SK-N-SH (cell line): ENCODE data around the gene KIF18B. TPM values are rescaled to one million over a fixed set of nuclear protein-coding genes. Genes with fewer than 3 reads are reported as not detected.
A peak's percentile ranks its signal among the peaks of the same experiment; 100 is the strongest.

Experiments used
- CTCF ChIA-PET: fragments of 300-600, 350-600 bp; formaldehyde crosslinking; extraction: SDS; loops from one replicate; lab custom pipeline; 2021; lab: Yijun Ruan, JAX
- POLR2A ChIA-PET: fragments of 350-600 bp; sonication (Branson Sonifier 250); formaldehyde crosslinking; extraction: SDS; loops from one replicate; lab custom pipeline; 2020; ENCODE audit warnings: antibody characterized with exemption, inconsistent platforms; lab: Yijun Ruan, JAX
- DNase-seq: peaks from one replicate; pipeline ENCODE4 v3.0.0; 2012
- H2AFZ ChIP-seq: fragments of 200-600 bp; sonication (generic); 2 replicates; pipeline ENCODE4 v1.8.1; 2016; ENCODE audit warnings: antibody characterized with exemption, mild to moderate bottlenecking, low read depth
- H3F3A ChIP-seq: fragments of 200-600 bp; sonication (generic); replicated peaks from 2 replicates; pipeline ENCODE3; 2016; ENCODE audit warnings: antibody characterized with exemption, mild to moderate bottlenecking; ENCODE audit not compliant: insufficient read depth
- H3K27ac ChIP-seq, 2 experiments: fragments of 200-500 bp in 1 of 2; fragments of 200-600 bp in 1 of 2; sonication (Bioruptor generic) in 1 of 2; sonication (generic), shearing (Covaris generic) in 1 of 2; 2 replicates each; pipeline versions ENCODE4 v1.5.1 to v1.6.1; 2014 to 2016; ENCODE audit warnings: low read depth in 2 of 2, inconsistent platforms in 1 of 2, low read length in 1 of 2, mild to moderate bottlenecking in 1 of 2, mixed read lengths in 1 of 2
- H3K27me3 ChIP-seq: fragments of 200-600 bp; sonication (generic), shearing (Covaris generic); 2 replicates; pipeline ENCODE4 v1.6.1; 2016; ENCODE audit warnings: mixed run types; ENCODE audit not compliant: insufficient read depth
- H3K36me3 ChIP-seq, 2 experiments: fragments of 200-500 bp in 1 of 2; fragments of 200-600 bp in 1 of 2; sonication (Bioruptor generic) in 1 of 2; sonication (generic) in 1 of 2; replicated peaks in 1 of 2; 2 replicates each; pipeline versions ENCODE3 to v1.5.1; 2014 to 2016; ENCODE audit warnings: low read length in 1 of 2, mild to moderate bottlenecking in 1 of 2; ENCODE audit not compliant: insufficient read depth in 2 of 2, control insufficient read depth in 1 of 2
- H3K4me1 ChIP-seq, 2 experiments: fragments of 200-500 bp in 1 of 2; fragments of 200-600 bp in 1 of 2; sonication (Bioruptor generic) in 1 of 2; sonication (generic), shearing (Covaris generic) in 1 of 2; 2 replicates each; pipeline versions ENCODE4 v1.5.1 to v1.6.1; 2014 to 2016; ENCODE audit warnings: low read depth in 1 of 2, low read length in 1 of 2, mixed run types in 1 of 2; ENCODE audit not compliant: insufficient read depth in 2 of 2, control insufficient read depth in 1 of 2
- H3K4me2 ChIP-seq: fragments of 200-600 bp; sonication (generic), shearing (Covaris generic); 2 replicates; pipeline ENCODE4 v1.6.1; 2017; ENCODE audit warnings: mixed run types
- H3K4me3 ChIP-seq, 2 experiments: fragments of 200-500 bp in 1 of 2; fragments of 200-600 bp in 1 of 2; sonication (Bioruptor generic) in 1 of 2; sonication (generic), shearing (Covaris generic) in 1 of 2; 2 replicates each; pipeline versions ENCODE4 v1.5.1 to v1.8.1; 2014 to 2016; ENCODE audit warnings: low read depth in 2 of 2, inconsistent platforms in 1 of 2, low read length in 1 of 2, mild to moderate bottlenecking in 1 of 2, mixed read lengths in 1 of 2, moderate library complexity in 1 of 2
- H3K79me2 ChIP-seq: fragments of 200-600 bp; sonication (generic); 2 replicates; pipeline ENCODE4 v1.8.1; 2017; ENCODE audit warnings: mild to moderate bottlenecking; ENCODE audit not compliant: insufficient read depth
- H3K9ac ChIP-seq: fragments of 200-600 bp; sonication (generic); 2 replicates; pipeline ENCODE4 v1.6.1; 2017; ENCODE audit warnings: mixed run types
- H3K9me2 ChIP-seq: fragments of 200-600 bp; sonication (generic); 2 replicates; pipeline ENCODE4 v1.6.1; 2017; ENCODE audit warnings: mixed run types
- H3K9me3 ChIP-seq: fragments of 200-600 bp; sonication (generic); 2 replicates; pipeline ENCODE4 v1.6.1; 2017; ENCODE audit warnings: mixed run types, mild to moderate bottlenecking, moderate library complexity
- H4K20me1 ChIP-seq: fragments of 200-600 bp; sonication (generic); 2 replicates; pipeline ENCODE4 v1.6.1; 2017; ENCODE audit warnings: mild to moderate bottlenecking, mixed run types; ENCODE audit not compliant: insufficient read depth
- ELF1 ChIP-seq: IDR thresholded peaks from 2 replicates; pipeline ENCODE4 v1.4.0; 2012
- EZH2phosphoT487 ChIP-seq: fragments of 200-600 bp; sonication (generic); IDR thresholded peaks from 2 replicates; pipeline ENCODE4 v1.6.1; 2017; ENCODE audit warnings: low read depth, mixed run types, mild to moderate bottlenecking, antibody characterized with exemption, moderate library complexity, borderline replicate concordance
- FOXJ3 ChIP-seq: sonication (generic); formaldehyde crosslinking; IDR thresholded peaks from 2 replicates; pipeline ENCODE4 v1.5.1; 2020; ENCODE audit warnings: mild to moderate bottlenecking, missing genetic modification reagents
- FOXM1 ChIP-seq: IDR thresholded peaks from 2 replicates; pipeline ENCODE4 v1.4.0; 2012; ENCODE audit warnings: low read depth, mild to moderate bottlenecking
- GABPA ChIP-seq: IDR thresholded peaks from 2 replicates; pipeline ENCODE4 v1.4.0; 2012; ENCODE audit warnings: low read depth, mild to moderate bottlenecking
- GATA2 ChIP-seq: sonication (generic); formaldehyde crosslinking; IDR thresholded peaks from 2 replicates; pipeline ENCODE4 v1.5.0; 2020; ENCODE audit warnings: mild to moderate bottlenecking, missing genetic modification reagents
- JUND ChIP-seq: IDR thresholded peaks from 2 replicates; pipeline ENCODE4 v1.4.0; 2012
- MXI1 ChIP-seq: IDR thresholded peaks from 2 replicates; pipeline ENCODE4 v1.6.1; 2012; ENCODE audit warnings: mild to moderate bottlenecking, low read depth, low read length, improper control_type of control experiment
- POLR2AphosphoS5 ChIP-seq: IDR thresholded peaks from 2 replicates; pipeline ENCODE4 v1.6.1; 2012; ENCODE audit warnings: low read depth, low read length
- RXRA ChIP-seq: IDR thresholded peaks from 2 replicates; pipeline ENCODE4 v1.4.0; 2012; ENCODE audit warnings: low read depth, mild to moderate bottlenecking, borderline replicate concordance
- SMC3 ChIP-seq: IDR thresholded peaks from 2 replicates; pipeline ENCODE4 v1.6.1; 2012; ENCODE audit warnings: low read depth, low read length, improper control_type of control experiment
- TEAD4 ChIP-seq: IDR thresholded peaks from 2 replicates; pipeline ENCODE4 v1.4.0; 2012; ENCODE audit warnings: mild to moderate bottlenecking, borderline replicate concordance; ENCODE audit not compliant: insufficient read depth
- YY1 ChIP-seq: IDR thresholded peaks from 2 replicates; pipeline ENCODE4 v1.4.0; 2012; ENCODE audit warnings: low read depth, mild to moderate bottlenecking
- whole genome bisulfite sequencing: methylation state at CpG from one replicate; pipeline ENCODE4 v1.1.6; 2017; ENCODE audit warnings: low lambda C conversion rate; 5-methylcytosine and 5-hydroxymethylcytosine counted together
- polyA plus RNA-seq, 3 experiments: library from polyadenylated mRNA; depleted of rRNA; stranded (reverse); fragments of >200 nt; gene quantifications; 2 replicates each; pipeline ENCODE4 v1.2.3, GENCODE V29; 2012
- TF ChIP-seq, protein P1 (sequence below): IDR thresholded peaks from 2 replicates; pipeline ENCODE4; 2012
- TF ChIP-seq, protein P2 (sequence below): fragments of 150-350 bp; IDR thresholded peaks from 2 replicates; pipeline ENCODE4 v1.6.1; 2017; ENCODE audit warnings: antibody characterized with exemption, low read length, low read depth, borderline replicate concordance
- TF ChIP-seq, protein P3 (sequence below): IDR thresholded peaks from 2 replicates; pipeline ENCODE4 v1.4.0; 2012; ENCODE audit warnings: low read depth
- TF ChIP-seq, protein P4 (sequence below): fragments of 150-350 bp; IDR thresholded peaks from 2 replicates; pipeline ENCODE4 v1.6.1; 2016; ENCODE audit warnings: mild to moderate bottlenecking, low read depth, low read length

The KIF18B gene
- polyA plus RNA-seq, 1 of the 3 experiments (the other 2 are of a cell fraction): 14.7 TPM

DNA sequence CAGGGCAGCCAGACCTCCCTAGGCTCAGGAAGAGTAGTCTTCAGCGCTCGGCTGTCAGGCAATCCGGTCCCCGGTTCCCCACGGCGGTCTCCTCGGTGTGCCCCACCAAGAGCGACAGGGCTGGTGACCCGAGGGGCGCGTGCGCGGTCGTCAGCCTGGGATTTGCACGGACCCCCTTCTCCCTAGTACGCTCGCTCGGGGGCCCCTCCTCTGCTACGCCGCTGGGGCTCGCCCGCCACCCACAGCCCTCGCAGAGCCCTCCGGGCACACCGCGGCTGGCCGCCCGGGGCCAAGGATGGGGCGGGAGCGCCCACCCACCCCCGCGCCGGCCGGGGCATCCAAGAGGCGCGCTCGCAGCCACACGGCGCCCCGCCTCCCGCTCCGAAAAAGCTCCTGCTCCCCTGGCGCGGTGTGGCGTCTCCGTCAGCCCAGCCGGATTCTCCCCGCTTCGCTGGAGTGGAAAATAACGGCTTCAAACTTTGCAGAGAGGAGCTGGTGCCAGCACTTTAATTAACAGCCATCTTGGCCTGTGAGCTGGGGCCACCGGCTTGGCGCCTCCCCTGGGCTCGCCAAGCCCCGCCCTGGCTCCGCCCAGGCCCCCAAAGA is 22.7 kb upstream of the KIF18B start:
- Histone ChIP-seq H3K79me2 (no peaks in the 10 kb centered on the region), H3K4me2 (peak overlapping the region; percentile 69), H3K27me3 (peaks cover 8% of the 10 kb centered on the region; the same call in 1 of the 2 replicates), H3K36me3 (no peaks in the 10 kb centered on the region), H3K9ac (peak overlapping the region; percentile 55; the same call in 1 of the 2 replicates), H3K9me3 (no peaks in the 10 kb centered on the region), H2AFZ (peak overlapping the region; percentile 97), H4K20me1 (no peaks in the 10 kb centered on the region), H3K4me3 (peak overlapping the region; percentile 59 to 62), H3F3A (peaks cover 10% of the 10 kb centered on the region), H3K4me1 (peaks cover 0 to 25% of the 10 kb centered on the region in 2 experiments; a peak in 1 of 4 replicates), H3K27ac (peak overlapping the region in 1 of 2 experiments; percentile 30; a peak in 1 of 4 replicates), H3K9me2 (no peaks in the 10 kb centered on the region)
- WGBS: 19% methylated on average over 25 of the region's 55 CpGs
- peak; percentile 77 for DNase-seq
- POLR2A ChIA-PET: interaction anchor here (0.6 to 1.4 kb wide), 4 partner anchors 13 to 103 kb away, joined by 3 to 4 read pairs (median 4); no protein-coding TSS in a partner anchor
- CTCF ChIA-PET: interaction anchor here (1.3 to 3.2 kb wide), 8 partner anchors 10 to 129 kb away, joined by 3 to 33 read pairs (median 6); no protein-coding TSS in a partner anchor
- TF ChIP-seq FOXJ3 (no peak), TEAD4 (no peak), YY1 (0 out of 2 replicates have a peak, but pooled peaks have one; percentile 41)
- TF ChIP-seq, protein P1, sequence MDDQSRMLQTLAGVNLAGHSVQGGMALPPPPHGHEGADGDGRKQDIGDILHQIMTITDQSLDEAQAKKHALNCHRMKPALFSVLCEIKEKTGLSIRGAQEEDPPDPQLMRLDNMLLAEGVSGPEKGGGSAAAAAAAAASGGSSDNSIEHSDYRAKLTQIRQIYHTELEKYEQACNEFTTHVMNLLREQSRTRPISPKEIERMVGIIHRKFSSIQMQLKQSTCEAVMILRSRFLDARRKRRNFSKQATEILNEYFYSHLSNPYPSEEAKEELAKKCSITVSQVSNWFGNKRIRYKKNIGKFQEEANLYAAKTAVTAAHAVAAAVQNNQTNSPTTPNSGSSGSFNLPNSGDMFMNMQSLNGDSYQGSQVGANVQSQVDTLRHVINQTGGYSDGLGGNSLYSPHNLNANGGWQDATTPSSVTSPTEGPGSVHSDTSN: 0 out of 2 replicates have a peak, but pooled peaks have one; percentile 19

DNA sequence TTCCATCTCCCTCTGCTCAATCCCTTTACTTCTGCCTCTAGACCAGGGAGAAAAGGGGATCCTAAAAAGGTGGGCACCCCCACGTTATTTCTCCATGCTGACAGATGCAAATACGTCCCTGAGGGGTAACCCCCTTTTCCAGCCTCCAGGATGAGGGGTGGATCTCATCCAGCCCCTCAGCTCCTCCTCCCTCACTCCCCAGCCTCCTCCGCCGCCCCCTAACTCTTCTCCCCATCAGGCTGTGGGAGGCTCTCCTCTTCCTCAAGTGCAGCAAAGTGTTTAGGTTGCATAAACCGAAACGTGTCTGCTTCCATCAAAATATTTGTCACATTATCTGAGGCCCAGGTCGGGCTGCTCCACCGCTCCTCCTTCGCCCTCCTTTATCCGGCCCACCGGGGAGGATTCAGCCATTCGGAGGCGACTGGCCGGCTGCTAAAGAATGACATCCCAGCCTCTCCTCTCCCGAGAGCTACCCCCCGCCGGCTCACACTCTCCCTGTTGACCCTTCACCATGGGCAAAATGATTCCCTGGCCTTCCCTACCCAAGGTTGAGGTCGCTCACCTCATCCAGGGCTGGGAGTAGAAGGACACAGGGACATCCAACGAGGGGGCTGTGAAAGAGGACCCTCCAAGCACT is 21.7 kb upstream of the KIF18B start:
- H4K20me1 ChIP-seq: no peaks in the 10 kb centered on the region
- H3K9ac ChIP-seq: no peak overlapping the region
- no peak overlapping the region; a peak in 1 of 4 replicates for H3K4me3 ChIP-seq
- DNase-seq: peak; percentile 19
- POLR2A ChIA-PET: interaction anchor here (1.1 to 1.4 kb wide), 3 partner anchors 12 to 62 kb away, joined by 3 to 4 read pairs (median 4); no protein-coding TSS in a partner anchor
- WGBS: 93% methylated on average over 19 of the region's 19 CpGs
- no peaks in the 10 kb centered on the region for H3K36me3 ChIP-seq
- peaks cover 8% of the 10 kb centered on the region; the same call in 1 of the 2 replicates for H3K27me3 ChIP-seq
- no peak overlapping the region for H3K27ac ChIP-seq
- no peaks in the 10 kb centered on the region for H3K9me2 ChIP-seq
- no peaks in the 10 kb centered on the region for H3K9me3 ChIP-seq
- H3K4me2 ChIP-seq: 0 out of 2 replicates have a peak overlapping the region, but pooled peaks have one; percentile 79
- H3F3A ChIP-seq: peaks cover 10% of the 10 kb centered on the region
- no peak overlapping the region for H2AFZ ChIP-seq
- peaks cover 0 to 25% of the 10 kb centered on the region in 2 experiments; a peak in 1 of 4 replicates for H3K4me1 ChIP-seq
- CTCF ChIA-PET: interaction anchor here (1.1 to 3.2 kb wide), 9 partner anchors 9 to 130 kb away, joined by 4 to 33 read pairs (median 7); no protein-coding TSS in a partner anchor
- TF ChIP-seq FOXM1 (no peak), YY1 (no peak), MXI1 (no peak), POLR2AphosphoS5 (no peak), ELF1 (no peak), RXRA (no peak), SMC3 (no peak), EZH2phosphoT487 (no peak), GATA2 (CRISPR knock-in tag) (no peak), JUND (no peak), GABPA (no peak)
- TF ChIP-seq, protein P2, sequence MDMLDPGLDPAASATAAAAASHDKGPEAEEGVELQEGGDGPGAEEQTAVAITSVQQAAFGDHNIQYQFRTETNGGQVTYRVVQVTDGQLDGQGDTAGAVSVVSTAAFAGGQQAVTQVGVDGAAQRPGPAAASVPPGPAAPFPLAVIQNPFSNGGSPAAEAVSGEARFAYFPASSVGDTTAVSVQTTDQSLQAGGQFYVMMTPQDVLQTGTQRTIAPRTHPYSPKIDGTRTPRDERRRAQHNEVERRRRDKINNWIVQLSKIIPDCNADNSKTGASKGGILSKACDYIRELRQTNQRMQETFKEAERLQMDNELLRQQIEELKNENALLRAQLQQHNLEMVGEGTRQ: no peak
- TF ChIP-seq, protein P1: no peak
- TF ChIP-seq, protein P3, sequence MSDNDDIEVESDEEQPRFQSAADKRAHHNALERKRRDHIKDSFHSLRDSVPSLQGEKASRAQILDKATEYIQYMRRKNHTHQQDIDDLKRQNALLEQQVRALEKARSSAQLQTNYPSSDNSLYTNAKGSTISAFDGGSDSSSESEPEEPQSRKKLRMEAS: no peak
- TF ChIP-seq, protein P4, sequence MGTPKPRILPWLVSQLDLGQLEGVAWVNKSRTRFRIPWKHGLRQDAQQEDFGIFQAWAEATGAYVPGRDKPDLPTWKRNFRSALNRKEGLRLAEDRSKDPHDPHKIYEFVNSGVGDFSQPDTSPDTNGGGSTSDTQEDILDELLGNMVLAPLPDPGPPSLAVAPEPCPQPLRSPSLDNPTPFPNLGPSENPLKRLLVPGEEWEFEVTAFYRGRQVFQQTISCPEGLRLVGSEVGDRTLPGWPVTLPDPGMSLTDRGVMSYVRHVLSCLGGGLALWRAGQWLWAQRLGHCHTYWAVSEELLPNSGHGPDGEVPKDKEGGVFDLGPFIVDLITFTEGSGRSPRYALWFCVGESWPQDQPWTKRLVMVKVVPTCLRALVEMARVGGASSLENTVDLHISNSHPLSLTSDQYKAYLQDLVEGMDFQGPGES: no peak
- TF ChIP-seq, all 33 proteins: peak for 0
- no peaks in the 10 kb centered on the region for H3K79me2 ChIP-seq
